HFF-Myc (cell line): Measurements from ENCODE around the gene HAPLN2.
A peak's percentile ranks its signal among the peaks of the same experiment; 100 is the strongest.

Source experiments
- DNase-seq: peaks from one replicate; pipeline ENCODE4 v3.0.0-alpha.2; 2011; ENCODE audit warnings: low read depth; ENCODE audit errors: extremely low read depth
- H3K4me3 ChIP-seq: replicated peaks from 2 replicates; pipeline ENCODE4 v1.5.1; 2011; ENCODE audit warnings: low read depth, mild to moderate bottlenecking, control low read depth, low read length
- CTCF ChIP-seq: IDR thresholded peaks from 2 replicates; pipeline ENCODE4 v1.5.1; 2012; ENCODE audit warnings: mild to moderate bottlenecking, low read depth, low read length, control low read depth; ENCODE audit errors: missing control alignments

The HAPLN2 gene

DNA sequence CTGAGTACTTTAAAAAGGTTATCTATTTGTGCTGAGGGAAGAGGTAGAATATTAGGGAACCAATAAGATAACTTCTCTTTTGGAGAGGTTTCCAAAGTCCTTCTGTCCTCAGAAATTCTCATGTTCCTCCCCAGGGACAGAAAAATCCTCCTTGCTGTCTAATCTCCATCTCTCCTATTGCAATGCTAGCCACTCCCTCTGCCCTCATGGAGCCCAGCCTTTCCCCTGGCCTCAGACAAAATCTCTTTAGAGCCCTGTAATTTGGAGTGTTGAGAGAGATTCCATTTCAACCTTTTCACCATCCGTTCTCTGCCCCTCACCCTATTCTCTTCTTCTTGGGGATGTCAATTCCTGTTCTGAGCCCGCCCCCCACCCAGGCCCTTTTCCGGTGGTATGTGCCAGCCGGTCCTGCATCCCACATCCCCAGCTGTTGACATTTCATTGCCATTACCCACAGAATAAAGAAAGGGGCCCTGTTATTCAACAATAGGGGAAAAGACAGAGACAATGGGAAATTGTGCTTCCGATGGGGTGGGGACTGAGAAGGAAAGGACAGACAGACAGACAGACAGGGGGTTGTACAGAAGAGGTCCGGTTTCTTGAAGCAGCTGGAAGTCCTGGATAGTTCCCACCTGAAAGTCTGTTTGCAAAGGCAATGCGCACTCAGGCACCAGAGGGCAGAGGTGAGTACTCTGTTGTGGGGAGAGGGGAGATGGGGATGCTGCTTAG is at the start of gene HAPLN2:
Gene HAPLN2 (plus strand): TSS at position 563 of the 729 bp plus-strand sequence. CDS start 4,076 bp downstream, outside the sequence.
- H3K4me3 ChIP-seq: no peak within 1 kb of the TSS
- no peak for DNase-seq
- peak; percentile 57 for TF ChIP-seq CTCF

- H3K4me3 ChIP-seq: peak overlapping the region; percentile 55
- peak; percentile 91 for DNase-seq
- TF ChIP-seq CTCF: no peak
These were observed 47.9 kb upstream of the HAPLN2 start for GRCh38 chr1:156571261-156571852.

- H3K4me3 ChIP-seq: peak within 1 kb of the TSS; percentile 55
- no peak for TF ChIP-seq CTCF
- DNase-seq: no peak
These were observed 47.1 kb upstream of the HAPLN2 start, which contains the start of gene IQGAP3 for GRCh38 chr1:156571919-156572662. IQGAP3 (minus strand) TSS chr1:156572565; CDS start chr1:156572529, 36 bp downstream.

- TF ChIP-seq CTCF: no peak
- peak overlapping the region; percentile 55 for H3K4me3 ChIP-seq
- no peak for DNase-seq
These were observed 46.6 kb upstream of the HAPLN2 start for GRCh38 chr1:156572663-156573018.

DNA sequence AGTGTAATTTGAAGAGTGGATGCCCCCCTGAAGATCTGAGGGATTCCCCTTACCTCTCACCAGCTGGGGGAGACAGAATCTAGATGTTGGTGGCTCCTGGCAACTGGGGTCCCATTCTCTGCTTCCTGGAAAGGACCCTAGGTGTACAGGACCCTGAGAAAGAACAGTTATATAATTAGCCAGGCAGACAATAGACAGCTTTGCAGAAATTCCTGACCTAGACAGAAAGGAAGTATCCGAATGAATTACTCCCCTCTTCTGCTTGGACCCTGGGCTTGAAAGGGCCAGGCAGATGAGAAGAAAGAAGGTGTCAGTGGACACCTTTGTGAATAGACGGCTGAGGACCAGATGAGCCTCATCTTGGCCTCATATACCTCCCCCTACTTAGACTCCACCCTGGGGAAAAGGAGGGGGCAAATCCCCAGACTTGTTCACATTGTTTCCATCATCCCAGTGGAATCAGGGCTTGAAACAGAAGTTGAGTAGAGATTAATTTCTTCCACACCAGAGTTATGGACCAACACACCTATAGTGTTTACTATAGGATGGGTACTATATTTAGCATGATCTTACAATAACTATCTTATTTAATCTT is 45.1 kb upstream of the HAPLN2 start:
- H3K4me3 ChIP-seq: no peak overlapping the region
- no peak for TF ChIP-seq CTCF
- DNase-seq: no peak

DNA sequence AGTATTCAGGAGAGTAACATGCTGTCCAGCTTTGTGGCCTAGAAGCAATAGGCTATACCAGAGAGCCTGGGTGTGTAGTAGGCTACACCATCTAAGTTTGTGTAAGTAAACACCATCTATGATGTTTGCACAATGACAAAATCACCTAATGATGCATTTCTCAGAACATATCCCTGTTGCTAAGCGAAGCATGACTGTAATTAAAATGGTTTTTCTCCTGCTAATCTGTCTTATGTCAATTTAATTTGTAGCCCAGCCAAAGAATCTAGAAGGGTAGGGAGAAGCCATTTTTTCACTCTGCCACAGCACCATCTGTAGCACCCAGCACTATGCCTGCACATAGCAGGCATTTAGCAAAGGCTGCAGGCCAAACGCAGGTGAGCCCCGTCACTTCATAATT is 41.7 kb upstream of the HAPLN2 start:
- DNase-seq: no peak
- no peak overlapping the region for H3K4me3 ChIP-seq
- TF ChIP-seq CTCF: no peak
